HepG2 (cell line): ENCODE results near the gene OSBPL1A. TPM values are rescaled to one million over a fixed set of nuclear protein-coding genes. Genes with fewer than 3 reads are reported as not detected.

ENCODE experiments used
- ATAC-seq: fragments of 200-7000 bp; cut with Tn5 transposase; 3 replicates; pipeline ENCODE4 v1.9.1; 2020; ENCODE audit warnings: mild to moderate bottlenecking, moderate library complexity
- BruUV-seq: library from RNA; stranded (reverse); fragments of 400-500 nt; replicated peaks from 2 replicates; lab custom pipeline; 2021; lab: Mats Ljungman, UMichigan
- CTCF ChIA-PET: fragments of 300-600 bp; formaldehyde crosslinking; extraction: SDS; loops from one replicate; lab custom pipeline; 2021; ENCODE audit warnings: low total read pairs, inconsistent platforms, low intra/inter-chr PET ratio; lab: Yijun Ruan, JAX
- POLR2A ChIA-PET: fragments of 350-600 bp; sonication (Branson Sonifier 250); formaldehyde crosslinking; loops from one replicate; lab custom pipeline; 2020; ENCODE audit warnings: antibody characterized with exemption, inconsistent platforms; lab: Yijun Ruan, JAX
- DNase-seq: peaks from one replicate; pipeline ENCODE4 v3.0.0-alpha.2; 2015; ENCODE audit warnings: low spot score
- FAIRE-seq: peaks from 3 replicates; lab custom pipeline; 2011; peaks lifted over from hg19 to GRCh38; lab: Jason Lieb, UNC
- H2AFZ ChIP-seq: one replicate; pipeline ENCODE4 v1.6.1; 2011; ENCODE audit warnings: low read length, inconsistent platforms
- H3K27ac ChIP-seq: fragments of 300-600 bp; 3 replicates; pipeline ENCODE4 v1.8.0; 2011; ENCODE audit warnings: mixed run types, mild to moderate bottlenecking, mixed read lengths, low read length, inconsistent platforms; ENCODE audit not compliant: insufficient read depth; ENCODE audit errors: extremely low read length
- H3K27me3 ChIP-seq, 2 experiments: fragments of 200-600 bp in 1 of 2; 2 replicates in 1 of 2; 3 replicates in 1 of 2; pipeline versions ENCODE4 v1.6.0 to v1.8.0; 2011; ENCODE audit warnings: low read length in 2 of 2, mild to moderate bottlenecking in 2 of 2, moderate library complexity in 2 of 2, inconsistent platforms in 1 of 2; ENCODE audit not compliant: insufficient read depth in 2 of 2, control insufficient read depth in 1 of 2
- H3K36me3 ChIP-seq, 2 experiments: fragments of 200-600 bp in 1 of 2; replicated peaks in 1 of 2; 2 replicates in 1 of 2; 3 replicates in 1 of 2; pipeline versions ENCODE4 v1.5.1 to v1.8.0; 2011; ENCODE audit warnings: low read length in 2 of 2, inconsistent platforms in 1 of 2; ENCODE audit not compliant: insufficient read depth in 2 of 2, control insufficient read depth in 1 of 2
- H3K4me1 ChIP-seq: 2 replicates; pipeline ENCODE4 v1.5.1; 2012; ENCODE audit warnings: low read length, inconsistent platforms; ENCODE audit not compliant: insufficient read depth
- H3K4me2 ChIP-seq: 2 replicates; pipeline ENCODE4 v1.6.0; 2011; ENCODE audit warnings: low read depth, low read length, inconsistent platforms
- H3K4me3 ChIP-seq, 3 experiments: fragments of 200-600 bp in 1 of 3; sonication (generic), shearing (Covaris generic) in 1 of 3; replicated peaks in 1 of 3; 2 replicates each; pipeline ENCODE4 v1.5.1; 2011 to 2016; ENCODE audit warnings: low read length in 3 of 3, inconsistent platforms in 2 of 3, low read depth in 2 of 3, mild to moderate bottlenecking in 2 of 3, control low read depth in 1 of 3, mixed read lengths in 1 of 3; ENCODE audit not compliant: insufficient read depth in 1 of 3
- H3K79me2 ChIP-seq: one replicate; pipeline ENCODE4 v1.6.1; 2011; ENCODE audit warnings: low read length, inconsistent platforms; ENCODE audit not compliant: insufficient read depth
- H3K9ac ChIP-seq: 2 replicates; pipeline ENCODE4 v1.6.0; 2011; ENCODE audit warnings: mild to moderate bottlenecking, low read depth, low read length, inconsistent platforms; ENCODE audit not compliant: insufficient read depth
- H3K9me3 ChIP-seq: 2 replicates; pipeline ENCODE4 v1.5.1; 2012; ENCODE audit warnings: mild to moderate bottlenecking, low read length
- H4K20me1 ChIP-seq: 2 replicates; pipeline ENCODE4 v1.6.0; 2011; ENCODE audit warnings: inconsistent platforms, mild to moderate bottlenecking, low read length, moderate library complexity; ENCODE audit not compliant: insufficient read depth
- BORCS8-MEF2B ChIP-seq: sonication (generic); formaldehyde crosslinking; IDR thresholded peaks from 2 replicates; pipeline ENCODE4 v1.8.0; 2022; ENCODE audit warnings: mild to moderate bottlenecking, missing genetic modification reagents
- DPF2 ChIP-seq: sonication (generic); formaldehyde crosslinking; IDR thresholded peaks from 2 replicates; pipeline ENCODE4 v1.4.0; 2020; ENCODE audit warnings: mild to moderate bottlenecking, low read depth, missing genetic modification reagents, borderline replicate concordance
- DR1 ChIP-seq: sonication (generic); formaldehyde crosslinking; IDR thresholded peaks from 2 replicates; pipeline ENCODE4 v1.8.0; 2021; ENCODE audit warnings: mild to moderate bottlenecking, missing genetic modification reagents, inconsistent platforms
- ELF4 ChIP-seq: sonication (generic); formaldehyde crosslinking; IDR thresholded peaks from 2 replicates; pipeline ENCODE4 v1.5.0; 2020; ENCODE audit warnings: missing genetic modification reagents, mild to moderate bottlenecking, moderate library complexity, borderline replicate concordance
- MBD4 ChIP-seq: IDR thresholded peaks from 2 replicates; pipeline ENCODE4 v1.6.1; 2012; ENCODE audit warnings: low read length, inconsistent platforms, borderline replicate concordance
- RBM22 ChIP-seq: fragments of 200-400 bp; formaldehyde crosslinking; optimal IDR thresholded peaks from 2 replicates; pipeline ENCODE3; 2017; ENCODE audit warnings: mild to moderate bottlenecking, low read length, moderate library complexity
- SRSF4 ChIP-seq: fragments of 200-400 bp; formaldehyde crosslinking; IDR thresholded peaks from one replicate; pipeline ENCODE4 v1.6.1; 2018; ENCODE audit warnings: mild to moderate bottlenecking, low read depth, low read length, moderate library complexity; ENCODE audit not compliant: poor library complexity, severe bottlenecking
- ZNF326 ChIP-seq: sonication (generic); formaldehyde crosslinking; IDR thresholded peaks from 2 replicates; pipeline ENCODE4 v1.4.0; 2020; ENCODE audit warnings: missing genetic modification reagents, borderline replicate concordance
- ZNF530 ChIP-seq: sonication (generic); formaldehyde crosslinking; IDR thresholded peaks from 2 replicates; pipeline ENCODE4 v1.5.0; 2020; ENCODE audit warnings: low read depth, mild to moderate bottlenecking, missing genetic modification reagents
- ZNF724P ChIP-seq: sonication (generic); formaldehyde crosslinking; IDR thresholded peaks from 2 replicates; pipeline ENCODE4 v1.8.0; 2022; ENCODE audit warnings: missing genetic modification reagents, borderline replicate concordance
- WGBS: methylation state at CpG from one replicate; pipeline ENCODE4 v1.1.6; 2017; ENCODE audit warnings: low lambda C conversion rate; 5-methylcytosine and 5-hydroxymethylcytosine counted together
- in situ Hi-C: cut with HindIII; loops from 2 replicates; pipeline ENCODE4 v1.10.0; 2017; ENCODE audit warnings: low pct_unique_long_range_greater_than_20kb; ENCODE audit not compliant: extremely low pct_ligation_motif_present
- intact Hi-C: fragments of 100-400 bp; cut with micrococcal nuclease; formaldehyde crosslinking; loops from one replicate; pipeline ENCODE4 v1.10.0; 2022; ENCODE audit not compliant: unreplicated experiment
- polyA plus RNA-seq, 8 experiments: library from polyadenylated mRNA; depleted of rRNA in 3 of 8; stranded (reverse) in 7 of 8; unstranded in 1 of 8; fragments of >200 nt; fragmentation: Illumina TruSeq in 4 of 8; extraction: Trizol in 4 of 8; gene quantifications; 2 replicates each; pipeline versions ENCODE4 v1.2.1 to v1.2.3, GENCODE V29; 2011 to 2016; ENCODE audit warnings: low read depth in 4 of 8, missing spikeins in 1 of 8, mixed read lengths in 1 of 8; ENCODE audit not compliant: insufficient read depth in 1 of 8
- total RNA-seq, 5 experiments: library from RNA; depleted of rRNA; stranded (reverse); fragments of >200 nt; fragmentation: Illumina TruSeq; extraction: Trizol; gene quantifications; 2 replicates each; pipeline ENCODE4 v1.2.3, GENCODE V29; 2016; ENCODE audit warnings: low read depth in 1 of 5
- TF ChIP-seq, protein P1 (sequence below), 2 experiments: sonication (generic) in 1 of 2; formaldehyde crosslinking in 1 of 2; IDR thresholded peaks; 2 replicates each; pipeline versions ENCODE4 v1.4.0 to v1.6.1; 2016 to 2020; ENCODE audit warnings: borderline replicate concordance in 1 of 2, low read depth in 1 of 2, mild to moderate bottlenecking in 1 of 2, missing genetic modification reagents in 1 of 2
- TF ChIP-seq, protein P2 (sequence below): sonication (generic); formaldehyde crosslinking; conservative IDR thresholded peaks from 2 replicates; pipeline ENCODE4 v1.8.0; 2022; ENCODE audit warnings: mild to moderate bottlenecking, moderate library complexity, missing genetic modification reagents
- TF ChIP-seq, protein P3 (sequence below): IDR thresholded peaks from 2 replicates; pipeline ENCODE4 v1.6.1; 2016

Gene OSBPL1A
- total and polyA plus RNA-seq, 2 of the 13 experiments (the other 11 are each of a cell fraction or from before 2014, with no cell fraction given), result 0.02 TPM; not detected in 1

DNA sequence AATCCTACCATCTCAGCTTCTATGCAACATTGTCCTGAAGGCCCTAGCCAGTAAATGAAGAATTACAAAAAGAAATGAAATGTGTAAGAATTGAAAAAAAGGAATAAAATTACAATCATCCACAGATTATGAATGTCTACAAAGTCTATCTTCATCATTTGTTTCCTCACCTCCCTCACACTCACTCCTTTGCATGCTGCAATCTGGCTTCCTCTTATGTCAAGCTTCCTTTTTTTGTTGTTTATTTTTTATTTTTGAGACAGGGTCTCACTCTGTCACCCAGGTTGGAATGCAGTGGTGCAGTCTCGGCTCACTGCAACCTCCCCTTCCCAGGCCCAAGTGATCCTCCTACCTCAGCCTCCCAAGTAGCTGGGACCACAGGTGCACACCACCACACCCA is 129.7 kb downstream of the OSBPL1A start:
- H3K4me2 ChIP-seq, result no peak overlapping the region
- intact Hi-C loops, result no loop called here

More for the DNA sequence above, 129.7 kb downstream of the OSBPL1A start:
- in situ Hi-C loops, result no loop called here
- H3K27ac ChIP-seq, result no peak overlapping the region
- TF ChIP-seq ZNF530 (CRISPR knock-in tag) (no peak), SRSF4 (no peak), BORCS8-MEF2B (no peak), RBM22 (no peak), DR1 (CRISPR knock-in tag) (no peak), ZNF326 (no peak), MBD4 (no peak), DPF2 (CRISPR knock-in tag) (no peak), ZNF724P (CRISPR knock-in tag) (no peak), ELF4 (no peak)
- TF ChIP-seq, protein P1, sequence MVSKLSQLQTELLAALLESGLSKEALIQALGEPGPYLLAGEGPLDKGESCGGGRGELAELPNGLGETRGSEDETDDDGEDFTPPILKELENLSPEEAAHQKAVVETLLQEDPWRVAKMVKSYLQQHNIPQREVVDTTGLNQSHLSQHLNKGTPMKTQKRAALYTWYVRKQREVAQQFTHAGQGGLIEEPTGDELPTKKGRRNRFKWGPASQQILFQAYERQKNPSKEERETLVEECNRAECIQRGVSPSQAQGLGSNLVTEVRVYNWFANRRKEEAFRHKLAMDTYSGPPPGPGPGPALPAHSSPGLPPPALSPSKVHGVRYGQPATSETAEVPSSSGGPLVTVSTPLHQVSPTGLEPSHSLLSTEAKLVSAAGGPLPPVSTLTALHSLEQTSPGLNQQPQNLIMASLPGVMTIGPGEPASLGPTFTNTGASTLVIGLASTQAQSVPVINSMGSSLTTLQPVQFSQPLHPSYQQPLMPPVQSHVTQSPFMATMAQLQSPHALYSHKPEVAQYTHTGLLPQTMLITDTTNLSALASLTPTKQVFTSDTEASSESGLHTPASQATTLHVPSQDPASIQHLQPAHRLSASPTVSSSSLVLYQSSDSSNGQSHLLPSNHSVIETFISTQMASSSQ (IDR thresholded peaks at IDR 0.05; ENCODE audit: low read depth), result no peak
- TF ChIP-seq, protein P1 (CRISPR knock-in tag; IDR thresholded peaks at IDR 0.05; ENCODE audit: borderline replicate concordance), result no peak
- TF ChIP-seq, protein P2, sequence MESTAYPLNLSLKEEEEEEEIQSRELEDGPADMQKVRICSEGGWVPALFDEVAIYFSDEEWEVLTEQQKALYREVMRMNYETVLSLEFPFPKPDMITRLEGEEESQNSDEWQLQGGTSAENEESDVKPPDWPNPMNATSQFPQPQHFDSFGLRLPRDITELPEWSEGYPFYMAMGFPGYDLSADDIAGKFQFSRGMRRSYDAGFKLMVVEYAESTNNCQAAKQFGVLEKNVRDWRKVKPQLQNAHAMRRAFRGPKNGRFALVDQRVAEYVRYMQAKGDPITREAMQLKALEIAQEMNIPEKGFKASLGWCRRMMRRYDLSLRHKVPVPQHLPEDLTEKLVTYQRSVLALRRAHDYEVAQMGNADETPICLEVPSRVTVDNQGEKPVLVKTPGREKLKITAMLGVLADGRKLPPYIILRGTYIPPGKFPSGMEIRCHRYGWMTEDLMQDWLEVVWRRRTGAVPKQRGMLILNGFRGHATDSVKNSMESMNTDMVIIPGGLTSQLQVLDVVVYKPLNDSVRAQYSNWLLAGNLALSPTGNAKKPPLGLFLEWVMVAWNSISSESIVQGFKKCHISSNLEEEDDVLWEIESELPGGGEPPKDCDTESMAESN (CRISPR knock-in tag), result no peak
- TF ChIP-seq, protein P3, sequence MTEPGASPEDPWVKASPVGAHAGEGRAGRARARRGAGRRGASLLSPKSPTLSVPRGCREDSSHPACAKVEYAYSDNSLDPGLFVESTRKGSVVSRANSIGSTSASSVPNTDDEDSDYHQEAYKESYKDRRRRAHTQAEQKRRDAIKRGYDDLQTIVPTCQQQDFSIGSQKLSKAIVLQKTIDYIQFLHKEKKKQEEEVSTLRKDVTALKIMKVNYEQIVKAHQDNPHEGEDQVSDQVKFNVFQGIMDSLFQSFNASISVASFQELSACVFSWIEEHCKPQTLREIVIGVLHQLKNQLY (CRISPR knock-in tag), result no peak
- POLR2A ChIA-PET, result no interaction called here
- peaks cover 3 to 25% of the 10 kb centered on the region in 2 experiments; a peak in 4 of 5 replicates for H3K27me3 ChIP-seq
- no peaks in the 10 kb centered on the region for H3K36me3 ChIP-seq
- DNase-seq (no peak), ATAC-seq (no peak), FAIRE-seq (no peak)
- no peak overlapping the region for H2AFZ ChIP-seq
- no peaks in the 10 kb centered on the region for H3K9me3 ChIP-seq
- peaks cover 9% of the 10 kb centered on the region; the same call in 1 of the 2 replicates for H3K4me1 ChIP-seq
- no TSS peak for BruUV-seq
- no peaks in the 10 kb centered on the region for H4K20me1 ChIP-seq
- WGBS, result 0% methylated on average over 1 of the region's 1 CpG
- CTCF ChIA-PET, result no interaction called here
- H3K9ac ChIP-seq, result no peak overlapping the region
- no peaks in the 10 kb centered on the region for H3K79me2 ChIP-seq
- no peak overlapping the region for H3K4me3 ChIP-seq
